Ovary (tissue), 9 donors: ENCODE data around the gene SOX18. TPM values are rescaled to one million over a fixed set of nuclear protein-coding genes. Genes with fewer than 3 reads are reported as not detected.

Experiments
- DNase-seq, 5 donors: peaks; one replicate each; pipeline ENCODE4 v3.0.0-alpha.2; 2019 to 2020
- H3K27ac ChIP-seq, 2 donors: fragments of 200-600 bp; one replicate each; pipeline versions ENCODE4 v1.5.1 to v1.8.0; 2019 to 2022
- H3K27me3 ChIP-seq: fragments of 200-600 bp; one replicate; pipeline ENCODE4 v1.8.0; 2022
- H3K36me3 ChIP-seq: fragments of 200-600 bp; sonication (generic); one replicate; pipeline ENCODE4 v1.5.1; 2019
- H3K4me1 ChIP-seq: one replicate; pipeline ENCODE4 v1.8.1; 2013; ENCODE audit warnings: mild to moderate bottlenecking, moderate library complexity; ENCODE audit not compliant: insufficient read depth
- H3K4me3 ChIP-seq: fragments of 200-600 bp; sonication (generic); one replicate; pipeline ENCODE4 v1.5.1; 2017
- H3K9me3 ChIP-seq, 2 donors: fragments of 200-600 bp in 1 of 2; sonication (generic) in 1 of 2; one replicate each; pipeline versions ENCODE4 v1.5.1 to v1.8.1; 2013 to 2019; ENCODE audit warnings: mild to moderate bottlenecking in 1 of 2, moderate library complexity in 1 of 2
- EP300 ChIP-seq: sonication (generic); formaldehyde crosslinking; IDR thresholded peaks from one replicate; pipeline ENCODE4 v1.6.1; 2017; ENCODE audit warnings: antibody characterized with exemption
- POLR2A ChIP-seq: fragments of 450-650 bp; IDR thresholded peaks from one replicate; pipeline ENCODE4 v1.6.1; 2017; ENCODE audit warnings: antibody characterized with exemption, mild to moderate bottlenecking, moderate library complexity
- WGBS, 3 donors: extraction: QIAGEN DNeasy Blood & Tissue Kit in 1 of 3; methylation state at CpG; one replicate each; pipeline versions ENCODE4 v1.1.5 to v1.1.7; 2013 to 2017; 5-methylcytosine and 5-hydroxymethylcytosine counted together
- intact Hi-C, 4 donors: fragments of 100-400 bp; cut with DNase I; formaldehyde crosslinking; loops; one replicate each; pipeline versions ENCODE4 v1.11.0 to v1.15.1; 2022 to 2023
- polyA plus RNA-seq, 2 donors: library from polyadenylated mRNA; stranded (reverse); fragments of 200-250 nt in 1 of 2; fragments of 350-450 nt in 1 of 2; fragmentation: Illumina TruSeq in 1 of 2; extraction: RNeasy Lipid Tissue Mini Kit (QIAGEN cat#74804) in 1 of 2; gene quantifications; one replicate each; pipeline ENCODE4 v1.2.3, GENCODE V29; 2013 to 2014
- total RNA-seq, 7 donors: library from RNA; depleted of rRNA in 2 of 7; stranded (reverse); fragments of >200 nt in 2 of 7; fragmentation: NEBNext Ultra II Directional in 3 of 7; extraction: Animal tissue kit (Norgen Biotek cat#: 25700) in 3 of 7; gene quantifications; one replicate each; pipeline versions ENCODE4 v1.1.0 to v1.2.4, GENCODE V29; 2016 to 2023
- TF ChIP-seq, protein P1 (sequence below), 3 donors: fragments of 450-650 bp in 2 of 3; fragments of 200-600 bp in 1 of 3; IDR thresholded peaks; one replicate each; pipeline versions ENCODE4 v1.5.1 to v1.8.0; 2016 to 2022; ENCODE audit warnings: antibody characterized with exemption in 3 of 3, mild to moderate bottlenecking in 1 of 3
- donor health status: DM: no; HTN: no; CAD: no; lungs with moderate emphysema.
- donor health status: DM: no; HTN: no; CAD: no.
- donor health status: Bipolar disorder and iron deficiency.
- donor health status: DM: yes; HTN: yes; CAD: no.
- donor health status: DM: no; HTN: no; CAD: no.
- donor health status: DM: yes; HTN: yes; CAD: no.

Gene SOX18
- total and polyA plus RNA-seq, 9 donors, result 2.0 to 63.8 (median 12.8) TPM

DNA sequence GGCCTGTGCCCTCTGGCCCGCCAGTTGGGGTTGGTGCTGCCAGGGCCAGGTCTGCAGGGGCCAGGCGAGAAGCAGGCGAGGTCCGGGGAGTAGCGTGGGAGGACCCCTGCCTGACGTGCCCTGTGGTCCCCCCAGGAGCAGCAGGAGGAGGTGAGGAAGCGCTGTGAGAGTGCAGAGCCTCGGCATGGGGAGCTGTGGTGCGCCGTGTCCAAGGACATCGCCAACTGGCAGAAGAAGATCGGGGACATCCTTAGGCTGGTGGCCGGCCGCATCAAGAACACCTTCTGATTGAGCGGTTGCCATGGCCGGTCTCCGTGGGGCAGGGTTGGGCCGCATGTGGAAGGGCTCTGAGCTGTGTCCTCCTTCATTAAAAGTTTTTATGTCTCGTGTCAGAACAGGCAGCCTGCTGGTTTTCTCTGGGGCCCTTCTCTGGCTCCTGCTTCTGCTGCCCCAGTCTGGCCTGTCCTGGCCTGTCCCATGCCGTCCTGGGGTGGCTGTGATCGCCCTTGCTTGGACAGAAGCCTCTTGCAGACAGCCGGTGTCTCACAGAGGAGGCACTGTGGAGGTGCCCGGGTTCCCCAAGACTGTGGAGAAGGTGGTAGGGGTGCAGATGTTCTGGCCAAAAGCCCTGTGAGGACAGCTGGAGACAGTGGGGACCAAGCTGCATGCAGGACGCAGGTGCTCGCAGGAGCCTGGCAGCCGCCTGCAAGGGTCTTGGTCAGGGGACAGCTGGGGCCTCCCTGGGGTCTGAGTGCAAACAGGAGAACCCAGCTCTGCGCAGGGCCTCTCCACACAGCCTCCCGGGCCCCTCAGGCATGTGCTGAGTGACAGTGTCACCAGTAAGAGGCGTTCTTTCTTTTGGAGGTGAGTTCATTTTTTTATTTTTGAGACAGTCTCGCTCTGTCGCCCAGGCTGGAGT is 16.5 kb downstream of the SOX18 start:
- intact Hi-C loops, result loop anchor here in 1 of 4 donors (10.0 kb wide), 1 partner anchor 82 kb away; no protein-coding TSS in a partner anchor
- Histone ChIP-seq H3K36me3 (no peaks in the 10 kb centered on the region), H3K4me3 (no peak overlapping the region), H3K9me3 (no peaks in the 10 kb centered on the region), H3K27me3 (no peaks in the 10 kb centered on the region), H3K27ac (no peak overlapping the region), H3K4me1 (peaks cover 3% of the 10 kb centered on the region)
- 87 to 89% (median 89%) methylated on average over 31 of the region's 31 CpGs for WGBS, 3 donors
- DNase-seq, result no peak
- TF ChIP-seq, protein P1, sequence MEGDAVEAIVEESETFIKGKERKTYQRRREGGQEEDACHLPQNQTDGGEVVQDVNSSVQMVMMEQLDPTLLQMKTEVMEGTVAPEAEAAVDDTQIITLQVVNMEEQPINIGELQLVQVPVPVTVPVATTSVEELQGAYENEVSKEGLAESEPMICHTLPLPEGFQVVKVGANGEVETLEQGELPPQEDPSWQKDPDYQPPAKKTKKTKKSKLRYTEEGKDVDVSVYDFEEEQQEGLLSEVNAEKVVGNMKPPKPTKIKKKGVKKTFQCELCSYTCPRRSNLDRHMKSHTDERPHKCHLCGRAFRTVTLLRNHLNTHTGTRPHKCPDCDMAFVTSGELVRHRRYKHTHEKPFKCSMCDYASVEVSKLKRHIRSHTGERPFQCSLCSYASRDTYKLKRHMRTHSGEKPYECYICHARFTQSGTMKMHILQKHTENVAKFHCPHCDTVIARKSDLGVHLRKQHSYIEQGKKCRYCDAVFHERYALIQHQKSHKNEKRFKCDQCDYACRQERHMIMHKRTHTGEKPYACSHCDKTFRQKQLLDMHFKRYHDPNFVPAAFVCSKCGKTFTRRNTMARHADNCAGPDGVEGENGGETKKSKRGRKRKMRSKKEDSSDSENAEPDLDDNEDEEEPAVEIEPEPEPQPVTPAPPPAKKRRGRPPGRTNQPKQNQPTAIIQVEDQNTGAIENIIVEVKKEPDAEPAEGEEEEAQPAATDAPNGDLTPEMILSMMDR (IDR thresholded peaks at IDR 0.05), result no peak
- TF ChIP-seq EP300 (no peak), POLR2A (no peak)

DNA sequence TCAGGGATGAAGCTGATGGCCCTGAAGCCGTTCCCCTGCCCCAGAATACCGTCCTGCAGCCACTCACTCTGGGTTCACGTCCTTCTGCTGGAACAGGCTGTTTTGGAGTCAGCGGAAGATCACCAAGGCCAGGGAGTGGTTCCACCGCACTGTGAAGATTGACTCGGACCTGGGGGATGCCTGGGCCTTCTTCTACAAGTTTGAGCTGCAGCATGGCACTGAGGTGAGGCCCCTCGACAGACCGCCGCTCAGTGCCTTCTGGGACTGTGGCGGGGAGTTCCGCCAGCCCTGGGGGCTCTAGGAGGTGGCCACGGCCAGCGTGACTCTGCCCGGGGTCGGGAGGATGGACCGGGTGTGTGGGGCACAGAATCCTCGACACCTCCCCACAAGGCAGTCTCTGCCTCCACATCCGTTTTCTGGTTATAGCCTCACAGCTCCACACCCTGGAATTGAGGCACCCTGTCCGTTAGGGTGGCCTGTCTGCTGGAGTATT is 17.6 kb downstream of the SOX18 start:
- TF ChIP-seq, protein P1 (IDR thresholded peaks at IDR 0.05), result no peak
- no peak for TF ChIP-seq EP300
- TF ChIP-seq POLR2A, result no peak
- WGBS, 3 donors, result 90 to 91% (median 90%) methylated on average over 18 to 19 of the region's 19 CpGs
- Histone ChIP-seq H3K27me3 (no peaks in the 10 kb centered on the region), H3K9me3 (no peaks in the 10 kb centered on the region), H3K27ac (no peak overlapping the region), H3K4me1 (peaks cover 3% of the 10 kb centered on the region), H3K4me3 (no peak overlapping the region), H3K36me3 (no peaks in the 10 kb centered on the region)
- intact Hi-C loops, result loop anchor here in 1 of 4 donors (10.0 kb wide), 1 partner anchor 83 kb away; no protein-coding TSS in a partner anchor
- DNase-seq, result no peak

DNA sequence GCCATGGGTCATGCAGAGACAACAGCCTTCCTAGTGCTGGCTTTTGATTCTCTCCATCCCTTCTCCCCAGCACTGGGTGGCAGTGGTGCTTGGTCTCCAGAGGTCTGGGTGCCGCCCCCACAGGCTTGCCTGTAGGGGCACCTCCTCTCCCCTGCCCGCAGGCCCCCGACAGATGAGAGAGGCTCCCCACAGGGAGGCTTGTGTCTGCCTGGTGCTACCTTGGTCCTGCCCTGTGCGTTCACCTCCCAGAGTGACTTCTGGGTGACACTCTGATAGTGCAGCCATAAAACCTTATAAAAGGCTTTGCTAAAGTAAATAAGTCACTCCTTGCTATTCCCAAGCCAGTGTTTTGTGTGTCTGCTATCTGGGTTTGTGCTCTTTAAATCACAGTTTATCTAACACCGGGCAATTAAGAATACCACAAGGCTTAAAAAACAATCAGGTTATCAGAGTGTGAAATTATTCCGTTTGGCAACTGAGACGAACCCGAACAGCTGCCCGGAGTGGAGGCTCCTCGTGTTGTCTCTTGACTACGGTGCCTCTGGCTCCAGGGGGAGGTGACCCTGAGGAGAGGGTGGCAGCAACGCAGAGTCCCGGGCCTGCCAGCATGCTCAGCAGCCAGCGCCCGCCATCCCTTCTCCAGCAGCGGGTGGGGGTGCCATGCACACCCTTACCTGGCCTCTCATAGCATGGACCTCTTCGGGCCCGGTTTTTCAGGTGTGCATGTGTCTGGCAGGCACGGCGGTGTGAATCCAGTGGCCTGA is 18.9 kb downstream of the SOX18 start:
- H3K9me3 ChIP-seq, result no peaks in the 10 kb centered on the region
- intact Hi-C loops, result loop anchor here in 1 of 4 donors (10.0 kb wide), 1 partner anchor 84 kb away; no protein-coding TSS in a partner anchor
- TF ChIP-seq POLR2A (no peak), EP300 (no peak)
- TF ChIP-seq, protein P1 (IDR thresholded peaks at IDR 0.05), result no peak
- H3K4me1 ChIP-seq, result peaks cover 3% of the 10 kb centered on the region
- no peaks in the 10 kb centered on the region for H3K36me3 ChIP-seq
- 78 to 84% (median 80%) methylated on average over 20 of the region's 20 CpGs for WGBS, 3 donors
- no peaks in the 10 kb centered on the region for H3K27me3 ChIP-seq
- no peak overlapping the region for H3K4me3 ChIP-seq
- no peak for DNase-seq
- H3K27ac ChIP-seq, result no peak overlapping the region
